ENCODE measurements around the gene NAA25.

NAA25 gene

DNA sequence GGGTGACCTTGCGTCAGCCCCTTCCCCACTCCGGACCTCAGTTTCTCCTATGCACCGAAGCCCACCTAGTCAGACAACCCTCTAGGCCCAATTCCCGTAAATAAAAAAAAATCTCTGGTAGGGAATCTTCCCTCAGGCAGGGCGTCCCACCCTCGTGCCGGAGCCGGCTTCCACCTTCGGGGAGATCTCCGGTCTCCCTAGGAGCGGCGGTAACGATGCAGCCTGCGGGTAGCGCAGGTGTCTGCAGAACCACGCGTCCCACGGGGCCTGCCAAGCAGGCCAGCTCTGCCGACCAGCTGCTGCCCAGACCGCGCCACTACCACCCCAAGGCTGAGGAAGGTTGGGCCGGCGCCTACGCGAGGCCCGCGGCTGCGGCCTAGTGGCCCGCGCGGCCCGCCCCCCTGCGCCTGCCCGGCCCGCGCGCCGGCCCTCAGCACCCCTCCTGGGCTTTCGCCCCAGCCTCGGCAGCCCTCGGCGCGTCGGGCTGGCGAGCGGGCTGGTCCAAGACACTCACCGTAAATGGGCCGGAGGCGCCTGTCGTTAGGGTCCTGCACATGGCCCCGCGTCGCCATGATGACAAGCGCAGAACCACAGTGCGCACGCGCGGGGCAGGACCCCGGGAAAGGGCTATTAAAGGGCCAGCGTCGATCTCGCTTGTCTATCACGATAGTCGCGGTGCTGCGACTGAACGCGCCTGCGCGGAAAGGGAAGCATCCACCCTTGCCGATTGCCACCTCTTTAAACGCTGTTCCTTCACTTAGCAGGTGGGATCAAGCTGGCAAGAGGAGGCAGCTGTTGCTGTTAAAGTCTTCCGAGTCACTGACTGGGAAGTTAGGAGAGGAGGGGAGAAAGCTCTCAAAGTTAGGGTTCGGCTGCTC is at the start of gene NAA25:
Gene NAA25 (minus strand): TSS at position 582 of the 878 bp plus-strand sequence. CDS start 10 bp downstream, at position 572.
- H3K4me3 ChIP-seq (ENCODE audit: low read depth, low read length) = peak within 1 kb of the TSS; percentile 92

DNA sequence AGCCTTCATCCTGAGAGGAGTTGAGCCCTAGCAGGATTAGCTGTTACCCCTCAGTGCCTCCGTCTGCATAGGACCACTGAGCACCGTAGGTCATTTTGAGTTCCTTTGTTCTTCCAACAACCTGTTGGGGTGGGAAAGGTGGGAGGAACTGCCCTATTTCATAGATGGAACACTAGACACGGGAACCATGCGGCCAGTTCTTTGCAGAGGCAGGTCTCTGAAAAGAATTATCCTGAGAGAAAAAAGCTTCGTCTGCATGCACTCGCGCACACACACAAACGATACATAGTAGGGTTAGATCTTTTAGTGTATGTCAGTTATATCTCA is 45.3 kb upstream of the NAA25 start:
- H3K4me3 ChIP-seq (ENCODE audit: low read depth, low read length) = no peak overlapping the region

DNA sequence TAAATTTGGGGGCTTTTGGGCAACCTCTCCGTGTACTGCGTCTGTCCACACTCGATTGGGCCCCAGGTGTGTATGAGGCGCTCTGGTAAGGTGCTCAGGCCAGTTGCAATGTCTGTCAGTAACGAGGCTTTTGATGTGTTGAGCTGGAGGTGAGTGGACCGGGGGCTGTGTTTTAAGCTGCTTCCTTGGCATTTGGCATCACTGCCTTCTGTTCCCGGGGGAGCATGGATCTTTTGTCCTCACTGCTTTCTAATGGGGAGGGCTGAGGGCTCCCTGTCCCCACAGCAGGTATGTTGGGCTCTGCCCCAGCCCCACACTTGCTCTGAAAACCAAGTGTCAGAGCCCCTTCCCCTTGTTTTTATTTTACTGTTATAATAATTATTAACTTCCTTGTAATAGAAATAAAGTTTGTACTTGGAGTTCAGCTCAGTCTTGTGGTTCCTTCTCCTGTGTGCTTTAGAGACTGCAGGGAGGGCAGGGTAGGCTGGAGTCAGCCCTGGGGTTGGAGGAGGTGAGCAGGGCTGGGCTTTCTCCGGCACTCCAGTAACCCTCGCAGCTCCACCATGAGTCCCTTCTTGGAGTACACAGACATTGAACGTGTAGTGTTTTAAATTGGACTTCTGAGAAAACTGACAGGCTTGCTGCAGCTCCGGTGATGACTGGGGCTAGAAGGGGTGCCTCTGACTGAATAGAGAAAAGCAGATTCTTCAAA is 44.8 kb upstream of the NAA25 start:
- H3K4me3 ChIP-seq (ENCODE audit: low read depth, low read length) = no peak overlapping the region

DNA sequence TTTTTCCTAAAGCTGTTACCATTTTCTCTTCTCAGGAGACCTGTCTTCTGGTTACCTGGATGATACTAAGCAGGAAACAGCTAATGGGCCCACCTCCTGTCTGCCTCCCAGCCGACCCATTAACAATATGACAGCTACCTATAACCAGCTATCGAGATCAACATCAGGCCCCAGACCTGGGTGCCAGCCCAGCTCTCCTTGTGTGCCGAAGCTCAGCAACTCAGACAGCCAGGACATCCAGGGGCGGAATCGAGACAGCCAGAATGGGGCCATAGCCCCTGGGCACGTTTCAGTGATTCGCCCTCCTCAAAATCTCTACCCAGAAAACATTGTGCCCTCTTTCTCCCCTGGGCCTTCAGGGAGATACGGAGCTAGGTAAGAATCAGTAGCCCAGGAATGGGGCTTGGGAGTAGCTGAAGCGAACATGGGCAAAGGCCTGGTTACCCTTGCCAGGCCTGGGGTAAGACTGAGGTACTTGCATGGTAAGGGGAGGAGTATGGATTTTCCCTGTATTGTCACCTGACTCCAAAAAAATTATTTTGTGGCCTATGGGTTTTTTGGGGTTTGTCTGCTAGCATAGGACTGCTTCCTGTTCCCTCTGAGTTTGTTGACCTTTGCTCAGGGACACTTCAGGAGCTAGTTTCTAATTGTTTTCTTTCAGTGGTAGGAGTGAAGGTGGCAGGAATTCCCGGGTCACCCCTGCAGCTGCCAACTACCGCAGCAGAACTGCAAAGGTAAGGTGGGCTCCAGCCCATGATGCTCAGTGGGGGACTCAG is 43.4 kb upstream of the NAA25 start:
- H3K4me3 ChIP-seq (ENCODE audit: low read depth, low read length) = no peak overlapping the region

DNA sequence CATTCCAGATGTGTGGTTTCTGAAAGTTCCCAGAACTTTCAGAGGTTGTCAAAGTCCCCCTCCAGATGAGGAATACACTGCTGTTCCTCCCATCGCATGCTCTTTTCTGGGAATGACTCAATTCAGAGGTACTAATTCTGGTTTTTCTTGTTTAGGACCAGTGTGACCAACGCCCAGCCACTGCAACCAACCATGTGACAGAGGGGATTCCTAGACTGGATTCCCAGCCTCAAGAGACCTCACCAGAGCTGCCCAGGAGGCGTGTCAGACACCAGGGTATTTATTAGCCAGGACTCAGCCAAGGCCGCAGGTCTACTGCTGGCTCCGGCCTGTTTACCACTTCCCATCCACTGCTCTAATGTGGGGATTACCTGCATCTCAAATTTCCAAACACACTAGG is 41.0 kb upstream of the NAA25 start:
- no peak overlapping the region for H3K4me3 ChIP-seq (ENCODE audit: low read depth, low read length)

DNA sequence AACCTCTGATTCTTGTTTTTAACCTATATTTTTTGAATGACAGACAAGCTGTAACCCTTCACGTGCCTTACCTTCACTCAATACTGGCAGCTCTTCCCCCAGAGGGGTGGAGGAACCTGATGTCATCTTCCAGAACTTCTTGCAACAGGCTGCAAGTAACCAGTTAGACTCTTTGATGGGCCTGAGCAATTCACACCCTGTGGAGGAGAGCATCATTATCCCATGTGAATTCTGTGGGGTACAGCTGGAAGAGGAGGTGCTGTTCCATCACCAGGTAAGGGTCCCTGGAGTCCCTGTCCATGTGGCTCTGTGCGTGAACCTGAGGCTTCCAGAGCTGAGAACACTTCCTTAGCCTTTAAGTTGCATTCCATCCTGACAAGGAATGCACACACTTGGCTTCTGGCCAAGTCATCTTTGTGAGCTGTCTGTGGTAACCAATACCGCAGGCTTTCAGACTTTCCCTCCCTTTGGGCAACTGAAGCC is 39.5 kb upstream of the NAA25 start:
- H3K4me3 ChIP-seq (ENCODE audit: low read depth, low read length) = no peak overlapping the region

DNA sequence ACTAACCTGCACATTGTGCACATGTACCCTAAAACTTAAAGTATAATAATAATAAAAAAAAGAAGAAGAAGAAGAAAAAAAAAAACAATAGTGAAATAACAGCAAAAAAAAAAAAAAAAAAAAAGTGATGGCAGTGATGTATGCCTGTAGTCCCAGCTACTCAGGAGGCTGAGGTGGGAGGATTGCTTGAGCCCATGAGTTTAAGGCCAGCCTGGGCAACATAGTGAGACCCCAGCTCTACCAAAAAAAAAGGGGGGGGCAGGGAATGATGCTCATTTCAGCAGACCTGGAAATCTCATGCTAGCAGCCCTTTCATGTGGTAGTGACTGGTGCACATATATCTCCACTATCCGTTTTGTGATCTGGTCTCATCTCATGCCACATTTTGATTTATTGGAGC is 37.5 kb upstream of the NAA25 start:
- H3K4me3 ChIP-seq (ENCODE audit: low read depth, low read length) = no peak overlapping the region

DNA sequence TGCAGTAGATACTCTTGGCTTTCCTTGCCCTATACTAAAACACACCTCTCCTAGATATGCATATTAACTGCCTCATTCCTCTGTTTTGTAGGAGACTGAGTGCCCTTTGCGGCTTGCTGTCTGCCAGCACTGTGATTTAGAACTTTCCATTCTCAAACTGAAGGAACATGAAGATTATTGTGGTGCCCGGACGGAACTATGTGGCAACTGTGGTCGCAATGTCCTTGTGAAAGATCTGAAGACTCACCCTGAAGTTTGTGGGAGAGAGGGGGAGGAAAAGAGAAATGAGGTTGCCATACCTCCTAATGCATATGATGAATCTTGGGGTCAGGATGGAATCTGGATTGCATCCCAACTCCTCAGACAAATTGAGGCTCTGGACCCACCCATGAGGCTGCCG is 32.1 kb upstream of the NAA25 start:
- no peak overlapping the region for H3K4me3 ChIP-seq (ENCODE audit: low read depth, low read length)

DNA sequence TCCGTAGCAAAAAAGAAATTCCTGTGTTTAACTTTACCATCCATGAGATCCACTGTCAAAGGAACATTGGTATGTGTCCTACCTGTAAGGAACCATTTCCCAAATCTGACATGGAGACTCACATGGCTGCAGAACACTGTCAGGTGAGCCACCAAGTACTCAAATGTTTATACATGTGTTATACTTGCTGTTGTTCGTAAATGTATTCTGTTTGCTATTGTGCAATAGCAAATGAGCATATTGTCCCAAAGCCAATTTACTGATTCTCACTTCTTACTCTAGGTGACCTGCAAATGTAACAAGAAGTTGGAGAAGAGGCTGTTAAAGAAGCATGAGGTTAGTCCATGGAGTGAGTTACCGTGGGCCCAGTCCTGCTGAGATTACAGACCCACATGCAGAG is 26.1 kb upstream of the NAA25 start:
- H3K4me3 ChIP-seq (ENCODE audit: low read depth, low read length) = no peak overlapping the region

DNA sequence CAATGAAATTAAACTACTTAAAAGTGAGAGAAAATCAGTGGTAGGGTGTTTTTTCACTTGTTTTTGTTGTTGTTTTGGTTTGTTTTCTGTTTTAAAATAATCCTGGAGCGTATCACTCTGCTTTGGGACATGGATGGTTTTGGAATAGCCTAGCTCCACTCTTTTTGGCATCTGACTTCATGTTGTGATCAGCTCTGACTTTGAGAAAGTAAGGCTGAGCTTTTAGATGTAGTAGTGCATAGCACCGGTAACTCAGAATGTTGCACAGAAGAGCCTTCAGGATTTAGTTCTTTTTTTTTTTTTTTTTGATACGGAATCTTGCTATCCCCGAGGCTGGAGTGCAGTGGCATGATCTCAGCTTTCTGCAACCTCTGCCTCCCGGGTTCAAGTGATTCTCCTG is 24.8 kb upstream of the NAA25 start:
- H3K4me3 ChIP-seq (ENCODE audit: low read depth, low read length) = no peak overlapping the region

DNA sequence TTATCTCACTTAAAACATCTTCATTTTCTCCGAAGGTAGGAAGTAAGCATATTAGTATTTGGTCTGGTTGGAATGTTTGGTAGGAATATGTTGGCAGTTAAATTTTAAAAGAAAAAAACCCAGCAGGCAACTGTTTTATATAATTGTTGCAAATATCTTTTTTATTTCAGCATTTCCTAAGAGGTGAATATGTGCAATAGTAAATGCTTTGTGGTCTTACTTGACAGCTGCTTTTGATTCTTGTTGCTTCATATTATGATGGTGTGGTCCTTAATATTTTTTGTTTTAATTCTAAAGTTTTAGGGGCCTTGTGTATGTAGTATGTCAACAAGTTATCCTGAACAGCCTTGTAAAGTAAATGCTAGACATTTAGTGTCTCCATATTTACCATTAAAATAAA is 23.1 kb upstream of the NAA25 start:
- no peak overlapping the region for H3K4me3 ChIP-seq (ENCODE audit: low read depth, low read length)

DNA sequence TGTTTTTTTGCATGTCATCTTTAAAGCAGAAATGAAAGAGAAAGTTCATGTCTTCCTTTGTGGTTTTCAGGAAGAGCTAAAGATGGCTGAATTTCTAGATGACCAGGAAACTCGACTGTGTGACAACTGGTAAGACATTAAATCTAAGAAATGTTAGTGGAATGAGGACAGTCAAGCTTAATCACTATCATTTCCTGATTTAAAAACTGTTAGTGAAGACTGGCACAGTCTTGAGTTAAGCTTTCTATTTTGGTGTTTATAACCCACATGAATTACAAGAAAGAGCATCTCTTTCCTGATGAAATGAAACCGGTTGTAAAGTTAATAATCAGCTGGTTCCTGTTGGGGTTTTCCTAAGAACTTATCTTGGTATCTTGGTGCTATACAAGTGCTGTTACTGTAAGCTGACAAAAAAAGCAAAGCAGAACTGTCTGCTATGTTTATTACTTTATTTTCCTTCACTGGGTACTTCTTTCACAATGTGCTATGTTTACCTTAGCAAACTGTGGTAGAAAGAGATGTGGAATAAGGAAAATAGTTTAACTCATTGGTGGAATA is 21.9 kb upstream of the NAA25 start:
- H3K4me3 ChIP-seq (ENCODE audit: low read depth, low read length) = no peak overlapping the region

DNA sequence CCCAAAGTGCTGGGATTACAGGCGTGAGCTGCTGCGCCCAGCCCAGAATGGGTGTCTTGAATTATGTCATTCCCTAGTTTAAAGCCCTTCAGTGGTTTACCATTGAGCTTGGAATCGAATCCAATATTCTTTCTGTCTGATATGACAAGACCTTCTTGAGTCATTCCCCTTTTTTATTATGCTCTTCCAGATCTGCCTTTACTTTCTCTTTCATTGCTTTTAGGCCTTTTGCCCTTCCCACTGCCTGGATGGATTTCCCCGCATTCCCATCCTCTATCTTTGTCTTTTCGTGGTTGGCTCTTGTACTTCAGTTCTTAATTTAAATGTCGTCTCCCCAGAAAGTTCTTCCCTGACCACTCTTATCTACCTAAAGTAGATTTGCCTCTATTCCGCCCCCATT is 18.3 kb upstream of the NAA25 start:
- H3K4me3 ChIP-seq (ENCODE audit: low read depth, low read length) = no peak overlapping the region

DNA sequence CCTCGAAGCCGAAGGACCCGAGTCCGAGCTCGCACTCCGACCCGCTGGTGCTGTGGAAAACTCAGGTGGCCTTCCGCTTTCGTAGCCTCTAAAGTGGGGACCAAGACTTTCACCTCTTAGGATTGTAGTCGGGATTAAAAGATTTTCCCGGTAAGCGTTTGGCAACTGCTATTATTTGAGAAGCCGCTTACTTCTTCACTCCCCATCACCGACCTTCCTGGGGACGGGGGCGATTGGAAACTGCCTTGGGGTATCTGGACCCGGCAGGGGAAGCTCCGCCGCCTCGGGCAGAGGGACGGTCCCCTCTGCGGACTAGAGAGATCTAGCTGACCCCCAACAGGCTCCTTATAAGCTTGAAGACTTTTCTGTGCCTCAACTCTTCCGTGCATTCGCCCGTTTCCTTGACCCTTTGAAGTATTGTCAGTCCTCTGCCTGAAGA is 17.4 kb upstream of the NAA25 start:
- H3K4me3 ChIP-seq (ENCODE audit: low read depth, low read length) = peak overlapping the region; percentile 91

DNA sequence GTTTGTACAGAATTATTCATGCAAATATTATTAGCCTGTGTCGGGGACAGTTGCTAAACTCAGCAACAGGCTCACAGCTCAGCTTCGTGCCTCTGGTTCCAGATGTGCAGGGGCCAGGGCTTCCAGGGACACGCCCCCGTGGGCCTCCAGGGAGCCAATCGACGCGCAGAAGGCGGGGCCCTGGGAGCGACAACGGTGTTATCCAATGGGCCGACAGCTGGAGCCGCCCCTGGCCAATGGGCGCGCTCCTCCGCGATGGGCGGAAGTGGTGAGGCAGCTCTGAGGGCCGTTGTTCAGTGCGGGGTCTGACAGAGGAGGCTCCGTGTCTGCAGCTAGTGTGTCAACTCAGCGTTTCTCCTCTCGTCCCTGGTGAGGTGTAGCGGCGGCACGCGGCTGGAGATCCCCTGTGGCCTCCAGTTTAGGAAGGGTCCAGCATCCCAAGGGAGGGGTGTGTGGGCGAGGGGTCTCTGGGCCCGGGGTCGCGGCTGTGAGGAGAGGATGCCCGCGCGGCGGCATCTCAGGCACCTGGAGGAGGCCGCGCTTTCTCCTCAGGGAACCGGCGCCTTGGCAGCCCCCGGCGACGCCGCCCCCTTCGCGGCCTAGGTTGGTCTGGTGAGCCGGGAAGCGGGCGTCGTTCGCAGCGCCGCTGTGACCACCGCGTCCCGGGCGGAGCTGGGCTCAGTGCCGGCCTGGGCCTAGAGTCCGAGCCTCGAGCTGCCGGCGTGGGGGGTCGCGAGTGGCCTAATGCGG is 16.8 kb upstream of the NAA25 start, which contains the start of gene TRAFD1:
Gene TRAFD1 (plus strand): TSS at position 311 of the 750 bp plus-strand sequence. CDS start 4,963 bp downstream, outside the sequence.
- peak within 1 kb of the TSS; percentile 91 for H3K4me3 ChIP-seq (ENCODE audit: low read depth, low read length)

DNA sequence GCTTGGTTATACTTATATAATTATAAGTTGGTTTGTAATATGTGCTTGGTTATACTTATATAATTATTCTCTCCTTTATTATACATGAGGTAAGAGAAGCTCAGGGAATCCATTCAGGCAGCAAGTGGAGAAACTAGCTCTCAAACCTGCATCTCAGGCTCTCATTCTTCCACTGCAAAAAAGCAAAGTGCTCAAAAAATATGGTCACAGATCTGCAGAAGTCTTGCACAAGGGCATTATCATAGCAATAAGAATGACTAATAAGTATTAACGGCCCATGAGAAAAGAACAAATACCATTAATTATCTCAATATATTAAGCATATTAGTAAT is 16.3 kb upstream of the NAA25 start:
- no peak overlapping the region for H3K4me3 ChIP-seq (ENCODE audit: low read depth, low read length)

DNA sequence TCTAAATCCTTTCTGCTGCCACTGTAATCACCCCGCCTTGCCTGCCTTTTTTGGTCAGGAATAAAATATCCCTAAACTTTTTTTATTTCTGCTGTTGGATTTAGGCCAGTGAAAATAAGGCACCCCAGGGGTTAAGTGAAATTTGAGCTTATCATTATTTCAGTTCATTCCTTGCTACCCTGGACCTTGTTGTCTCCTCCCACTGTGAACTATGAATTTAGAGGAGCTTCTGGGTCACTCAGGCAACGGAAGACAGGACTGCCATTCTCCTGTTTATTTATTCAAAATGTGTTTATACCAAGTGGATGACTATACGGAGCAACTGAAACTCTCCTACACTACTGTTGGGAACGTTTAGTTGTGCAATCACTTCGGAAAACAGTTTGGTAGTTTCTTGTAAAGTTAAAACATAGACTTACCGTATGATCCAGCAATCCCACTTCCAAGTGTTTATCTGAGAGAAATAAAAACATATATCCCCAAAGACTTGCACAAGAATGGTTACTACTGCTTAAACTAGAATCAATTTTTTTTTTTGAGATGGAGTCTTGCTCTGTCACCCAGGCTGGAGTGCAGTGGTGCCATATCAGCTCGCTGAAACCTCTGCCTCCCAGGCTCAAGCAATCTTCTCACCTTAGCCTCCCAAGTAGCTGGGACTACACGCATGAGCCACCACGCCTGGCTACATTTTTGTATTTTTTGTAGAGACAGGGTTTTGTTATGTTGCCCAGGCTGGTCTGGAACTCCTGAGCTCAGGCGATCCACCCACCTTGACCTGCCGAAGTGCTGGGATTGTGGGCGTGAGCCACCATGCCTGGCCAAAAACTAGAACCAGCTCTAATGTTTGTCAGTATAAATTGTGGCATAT is 14.5 kb upstream of the NAA25 start:
- no peak overlapping the region for H3K4me3 ChIP-seq (ENCODE audit: low read depth, low read length)

DNA sequence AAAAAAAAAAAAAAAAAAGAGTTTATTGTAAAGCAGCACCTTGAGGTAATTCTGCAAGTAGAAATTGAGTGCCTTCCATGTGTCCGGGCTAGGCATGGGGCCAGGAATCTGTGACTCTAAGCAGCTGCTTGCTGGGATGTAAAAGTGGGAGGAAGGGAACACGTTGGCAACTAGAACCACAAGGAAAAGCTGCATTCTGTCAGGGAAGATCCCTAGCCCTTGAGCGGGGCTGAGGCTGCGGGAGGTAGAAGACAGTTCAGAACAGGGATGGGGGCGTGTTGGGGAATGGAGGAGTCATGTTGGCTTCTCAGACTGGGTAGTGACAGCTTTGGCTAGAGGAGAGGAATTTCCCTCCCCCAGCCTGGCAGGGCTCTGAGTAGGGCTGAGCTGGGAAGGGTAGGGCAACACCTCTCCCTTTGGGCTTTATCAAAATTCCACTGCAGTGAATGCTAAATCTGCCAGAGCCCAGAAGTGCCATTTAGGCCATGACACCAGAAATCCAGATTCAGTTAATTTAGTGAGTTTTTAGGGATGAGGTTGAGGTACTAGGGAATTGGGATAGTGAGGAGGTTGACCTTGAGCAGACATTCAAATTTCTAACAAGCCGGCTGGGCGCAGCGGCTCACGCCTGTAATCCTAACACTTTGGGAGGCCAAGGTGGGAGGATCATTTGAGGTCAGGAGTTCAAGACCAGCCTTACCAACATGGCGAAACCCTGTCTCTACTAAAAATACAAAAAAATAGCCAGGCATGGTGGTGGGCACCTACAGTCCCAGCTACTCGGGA is 13.4 kb upstream of the NAA25 start:
- no peak overlapping the region for H3K4me3 ChIP-seq (ENCODE audit: low read depth, low read length)

DNA sequence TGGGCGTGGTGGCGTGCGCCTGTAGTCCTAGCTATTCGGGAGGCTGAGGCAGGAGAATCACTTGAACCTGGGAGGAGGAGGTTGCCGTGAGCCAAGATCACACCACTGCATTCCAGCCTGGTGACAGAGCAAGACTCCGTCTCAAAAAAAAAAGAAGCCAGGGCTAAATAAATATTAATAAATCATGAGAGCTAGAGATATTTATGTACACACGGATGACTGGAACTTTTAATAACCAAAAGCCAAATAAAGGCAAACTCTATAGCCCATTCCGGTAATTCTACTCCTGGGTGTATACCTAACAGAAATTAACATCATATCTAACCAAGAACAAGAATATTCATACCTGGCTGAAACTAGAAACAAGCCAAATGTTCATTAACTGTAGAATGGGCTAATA is 9.1 kb upstream of the NAA25 start:
- H3K4me3 ChIP-seq (ENCODE audit: low read depth, low read length) = no peak overlapping the region
